Measurements from ENCODE around the gene NEXMIF. TPM values are rescaled to one million over a fixed set of nuclear protein-coding genes. Genes with fewer than 3 reads are reported as not detected.
"Not testable (repeated sequence)": the region's sequence is repeated elsewhere in the genome, so short reads cannot be mapped to it uniquely, and the experiment has no call there.

Gene NEXMIF
- polyA plus RNA-seq (2012; rRNA removed) = under 0.01 TPM in 1 of 2 replicates, not detected in the other
- not detected in 2 replicates for polyA plus RNA-seq (2012; cell fraction: cytosol; rRNA removed)
- polyA plus RNA-seq (2012; cell fraction: nucleus; rRNA removed) = not detected in 2 replicates

DNA sequence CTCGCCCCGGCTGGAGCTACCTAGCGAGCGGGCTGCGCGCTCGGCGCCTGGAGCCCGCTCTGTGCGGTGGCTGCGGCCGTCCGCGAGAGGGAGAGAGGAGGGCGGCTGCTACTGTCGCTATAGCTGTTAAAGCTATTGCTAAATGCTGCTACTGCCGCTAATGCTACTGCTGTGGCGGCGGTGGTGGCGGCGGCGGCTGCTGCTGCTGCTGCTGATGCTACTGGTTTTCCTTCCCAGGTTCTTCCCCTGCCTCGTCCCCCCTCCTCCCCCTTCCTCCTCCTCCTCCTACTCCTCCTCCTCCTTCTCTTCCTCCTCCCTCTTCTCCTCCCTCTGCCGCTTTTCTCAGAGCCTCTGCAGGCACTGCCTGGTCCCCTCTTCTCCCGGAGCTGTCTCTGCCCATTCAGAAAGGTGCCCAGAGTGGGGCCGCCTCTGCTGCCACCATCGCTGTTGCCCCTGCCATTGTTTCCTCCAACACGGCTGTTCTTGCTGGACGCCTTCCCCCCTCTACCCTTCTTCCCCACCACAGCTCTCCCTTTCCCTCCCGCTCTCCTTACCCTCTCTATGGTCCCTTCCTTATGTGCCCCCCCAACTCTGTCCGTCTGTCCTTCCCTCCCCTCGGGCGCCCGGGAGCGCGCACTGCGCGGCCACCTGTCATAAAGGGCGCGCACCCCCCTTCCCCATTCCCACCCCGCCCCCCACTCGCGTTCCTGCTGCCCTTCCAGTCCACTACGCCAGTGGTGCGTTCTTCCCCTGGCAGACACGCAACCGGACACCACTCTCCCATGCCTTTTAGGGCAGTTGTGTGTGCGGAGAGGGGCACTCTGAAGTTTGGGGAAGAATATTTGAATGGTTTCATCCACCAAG, at the start of gene NEXMIF:
Gene NEXMIF, minus strand, starts transcription at position 228 of the 864 bp plus-strand sequence.
- Histone ChIP-seq H3K9me3 (no peaks in the 10 kb centered on the region), H3F3A (replicated peaks; ENCODE audit: insufficient read depth) (no peaks in the 10 kb centered on the region), H3K9me2 (no peaks in the 10 kb centered on the region), H3K27ac (ENCODE audit: low read depth in 2 of 2, low read length in 1 of 2) (no peak within 1 kb of the TSS), H3K4me3 (ENCODE audit: low read depth in 2 of 2, low read length in 1 of 2) (peak within 1 kb of the TSS; percentile 37), H2AFZ (ENCODE audit: low read depth) (0 out of 2 replicates have a peak within 1 kb of the TSS, but pooled peaks have one; percentile 46), H3K4me2 (peak within 1 kb of the TSS; percentile 69; the same call in 1 of the 2 replicates), H3K9ac (no peak within 1 kb of the TSS), H3K36me3 (replicated peaks in 1 of 2; ENCODE audit: control insufficient read depth in 1 of 2, insufficient read depth in 2 of 2, low read length in 1 of 2) (no peaks in the 10 kb centered on the region), H3K27me3 (ENCODE audit: insufficient read depth) (no peaks in the 10 kb centered on the region; the same call in 1 of the 2 replicates), H3K79me2 (ENCODE audit: insufficient read depth) (no peaks in the 10 kb centered on the region), H4K20me1 (ENCODE audit: insufficient read depth) (no peaks in the 10 kb centered on the region), H3K4me1 (ENCODE audit: control insufficient read depth in 1 of 2, insufficient read depth in 2 of 2, low read depth in 1 of 2, low read length in 1 of 2) (no peaks in the 10 kb centered on the region; a peak in 1 of 4 replicates)
- WGBS (ENCODE audit: low lambda C conversion rate) = 9% methylated on average over 31 of the region's 48 CpGs
- POLR2A ChIA-PET = no interaction called here
- CTCF ChIA-PET = interaction anchor here (0.5 to 1.1 kb wide), 2 partner anchors 676 to 1904 kb away, joined by 3 to 4 read pairs; no protein-coding TSS in a partner anchor
- DNase-seq = peak; percentile 77
- no peak for TF ChIP-seq NFIC (IDR thresholded peaks at IDR 0.05; ENCODE audit: borderline replicate concordance)
- TF ChIP-seq, protein P1, sequence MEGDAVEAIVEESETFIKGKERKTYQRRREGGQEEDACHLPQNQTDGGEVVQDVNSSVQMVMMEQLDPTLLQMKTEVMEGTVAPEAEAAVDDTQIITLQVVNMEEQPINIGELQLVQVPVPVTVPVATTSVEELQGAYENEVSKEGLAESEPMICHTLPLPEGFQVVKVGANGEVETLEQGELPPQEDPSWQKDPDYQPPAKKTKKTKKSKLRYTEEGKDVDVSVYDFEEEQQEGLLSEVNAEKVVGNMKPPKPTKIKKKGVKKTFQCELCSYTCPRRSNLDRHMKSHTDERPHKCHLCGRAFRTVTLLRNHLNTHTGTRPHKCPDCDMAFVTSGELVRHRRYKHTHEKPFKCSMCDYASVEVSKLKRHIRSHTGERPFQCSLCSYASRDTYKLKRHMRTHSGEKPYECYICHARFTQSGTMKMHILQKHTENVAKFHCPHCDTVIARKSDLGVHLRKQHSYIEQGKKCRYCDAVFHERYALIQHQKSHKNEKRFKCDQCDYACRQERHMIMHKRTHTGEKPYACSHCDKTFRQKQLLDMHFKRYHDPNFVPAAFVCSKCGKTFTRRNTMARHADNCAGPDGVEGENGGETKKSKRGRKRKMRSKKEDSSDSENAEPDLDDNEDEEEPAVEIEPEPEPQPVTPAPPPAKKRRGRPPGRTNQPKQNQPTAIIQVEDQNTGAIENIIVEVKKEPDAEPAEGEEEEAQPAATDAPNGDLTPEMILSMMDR (IDR thresholded peaks at IDR 0.05) = peak; percentile 13; the same call in 1 of the 2 replicates

DNA sequence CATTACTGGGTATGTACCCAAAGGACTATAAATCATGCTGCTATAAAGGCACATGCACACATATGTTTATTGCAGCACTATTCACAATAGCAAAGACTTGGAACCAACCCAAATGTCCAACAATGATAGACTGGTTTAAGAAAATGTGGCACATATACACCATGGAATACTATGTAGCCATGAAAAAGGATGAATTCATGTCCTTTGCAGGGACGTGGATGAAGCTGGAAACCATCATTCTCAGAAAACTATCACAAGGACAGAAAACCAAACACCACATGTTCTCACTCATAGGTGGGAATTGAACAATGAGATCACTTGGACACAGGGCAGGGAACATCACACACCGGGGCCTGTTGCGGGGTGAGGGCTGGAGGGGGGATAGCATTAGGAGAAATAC, 36.7 kb upstream of the NEXMIF start:
- H3F3A ChIP-seq (replicated peaks; ENCODE audit: insufficient read depth); H2AFZ ChIP-seq (ENCODE audit: low read depth); H3K4me1 ChIP-seq (ENCODE audit: control insufficient read depth in 1 of 2, insufficient read depth in 2 of 2, low read depth in 1 of 2, low read length in 1 of 2); H3K36me3 ChIP-seq (replicated peaks in 1 of 2; ENCODE audit: control insufficient read depth in 1 of 2, insufficient read depth in 2 of 2, low read length in 1 of 2); DNase-seq; H3K4me3 ChIP-seq (ENCODE audit: low read depth in 2 of 2, low read length in 1 of 2); H4K20me1 ChIP-seq (ENCODE audit: insufficient read depth); H3K9me2 ChIP-seq; H3K27me3 ChIP-seq (ENCODE audit: insufficient read depth); H3K79me2 ChIP-seq (ENCODE audit: insufficient read depth); H3K9me3 ChIP-seq; CTCF ChIA-PET; POLR2A ChIA-PET; H3K9ac ChIP-seq; H3K27ac ChIP-seq (ENCODE audit: low read depth in 2 of 2, low read length in 1 of 2); H3K4me2 ChIP-seq: not testable (repeated sequence)
- 21% methylated on average over 3 of the region's 3 CpGs for WGBS (ENCODE audit: low lambda C conversion rate)

DNA sequence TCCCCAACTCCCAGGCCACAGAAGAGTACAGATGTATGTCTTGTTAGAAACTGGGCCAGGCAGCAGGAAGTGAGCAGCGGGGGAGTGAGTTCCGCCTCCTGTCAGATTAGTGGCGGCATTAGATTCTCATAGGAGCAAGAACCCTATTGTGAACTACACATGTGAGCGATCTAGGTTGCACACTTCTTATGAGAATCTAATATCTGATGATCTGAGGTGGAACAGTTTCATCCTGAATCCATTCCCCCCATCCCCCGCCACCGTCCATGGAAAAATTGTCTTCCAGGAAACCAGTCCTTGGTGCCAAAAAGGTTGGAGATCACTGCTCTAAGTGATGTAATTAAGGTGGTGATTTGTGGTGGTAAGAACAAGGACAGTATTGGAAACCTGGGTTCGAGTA, 24.5 kb upstream of the NEXMIF start:
- Histone ChIP-seq H4K20me1 (ENCODE audit: insufficient read depth) (no peaks in the 10 kb centered on the region), H3K27me3 (ENCODE audit: insufficient read depth) (no peaks in the 10 kb centered on the region), H3K4me3 (ENCODE audit: low read depth in 2 of 2, low read length in 1 of 2) (no peak overlapping the region), H3K4me2 (no peak overlapping the region), H3K4me1 (ENCODE audit: control insufficient read depth in 1 of 2, insufficient read depth in 2 of 2, low read depth in 1 of 2, low read length in 1 of 2) (no peaks in the 10 kb centered on the region), H3K9me3 (no peaks in the 10 kb centered on the region), H3K9ac (no peak overlapping the region), H3K79me2 (ENCODE audit: insufficient read depth) (no peaks in the 10 kb centered on the region), H3K36me3 (replicated peaks in 1 of 2; ENCODE audit: control insufficient read depth in 1 of 2, insufficient read depth in 2 of 2, low read length in 1 of 2) (no peaks in the 10 kb centered on the region), H3K9me2 (no peaks in the 10 kb centered on the region), H3K27ac (ENCODE audit: low read depth in 2 of 2, low read length in 1 of 2) (no peak overlapping the region), H2AFZ (ENCODE audit: low read depth) (no peak overlapping the region), H3F3A (replicated peaks; ENCODE audit: insufficient read depth) (no peaks in the 10 kb centered on the region)
- 15% methylated on average over 6 of the region's 7 CpGs for WGBS (ENCODE audit: low lambda C conversion rate)
- DNase-seq = no peak
- TF ChIP-seq RCOR1 (IDR thresholded peaks at IDR 0.05; ENCODE audit: low read length) = no peak
- TF ChIP-seq MEF2A (IDR thresholded peaks at IDR 0.05; ENCODE audit: borderline replicate concordance, low read depth) = no peak
- TF ChIP-seq, protein P1 (IDR thresholded peaks at IDR 0.05) = no peak
- no peak for TF ChIP-seq POLR2AphosphoS5 (IDR thresholded peaks at IDR 0.05; ENCODE audit: low read depth, low read length)
- no peak for TF ChIP-seq ELF1 (IDR thresholded peaks at IDR 0.05)
- POLR2A ChIA-PET = no interaction called here
- CTCF ChIA-PET = no interaction called here
